Activated T-helper 1 cell treated with anti-CD3 and anti-CD28 coated beads, Interleukin-2, amount 50 U/mL, for 16 hours (primary cell): ENCODE results near the gene CLPSL2.
"Not testable (repeated sequence)": the region's sequence is repeated elsewhere in the genome, so short reads cannot be mapped to it uniquely, and the experiment has no call there.

Experiments used
- DNase-seq, 2 donors: peaks; one replicate each; pipeline ENCODE4 v3.0.0-alpha.2; 2020; ENCODE audit warnings: low read depth in 1 of 2, low spot score in 1 of 2

The CLPSL2 gene, protein sequence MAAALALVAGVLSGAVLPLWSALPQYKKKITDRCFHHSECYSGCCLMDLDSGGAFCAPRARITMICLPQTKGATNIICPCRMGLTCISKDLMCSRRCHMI

DNA sequence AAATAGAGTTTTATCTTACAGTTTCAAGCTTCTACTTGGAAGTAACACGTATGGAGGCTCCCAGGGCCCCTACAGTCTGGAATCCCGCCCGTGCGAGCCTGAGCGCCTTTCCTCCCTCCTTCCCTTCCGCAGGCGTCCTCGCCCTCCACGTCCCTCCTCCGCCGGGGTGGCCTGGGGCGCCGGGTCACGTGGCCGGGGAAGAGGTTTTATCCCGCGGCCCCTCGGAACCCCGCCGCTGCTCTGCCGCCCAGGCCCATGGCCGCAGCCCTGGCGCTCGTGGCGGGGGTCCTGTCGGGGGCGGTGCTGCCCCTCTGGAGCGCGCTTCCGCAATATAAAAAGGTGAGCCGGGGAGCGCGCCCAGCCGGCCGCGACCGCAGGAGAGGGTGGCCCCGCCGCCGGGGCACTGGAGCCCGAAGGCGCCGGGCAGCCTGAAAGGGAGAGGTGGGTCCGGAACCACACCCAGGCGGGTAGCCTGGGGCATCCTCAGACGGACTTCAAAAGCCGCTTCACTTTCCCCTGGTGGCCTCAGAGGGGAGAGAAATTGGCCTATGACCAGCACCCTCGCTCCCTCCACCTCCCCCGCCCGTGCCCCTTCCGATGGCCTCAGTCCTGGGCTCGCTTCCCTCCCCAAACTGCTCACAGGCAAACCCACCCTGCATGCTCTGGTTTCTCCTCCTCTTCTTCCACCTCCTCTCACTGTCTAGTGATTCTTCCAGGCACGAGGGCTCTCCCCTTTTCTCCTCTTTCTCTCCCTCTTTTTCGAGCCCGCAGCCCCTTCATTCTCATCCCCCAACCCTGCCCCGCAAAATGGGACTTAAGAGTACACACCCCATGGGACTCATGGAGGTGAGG, at the start of gene CLPSL2:
CLPSL2 (plus strand) TSS at position 235 of the 852 bp plus-strand sequence; CDS start at position 256, 21 bp downstream.
- no peak for DNase-seq

GRCh38 chr6:35727231-35727934, 49.0 kb upstream of the CLPSL2 start:
- DNase-seq: no peak

- peak; percentile 70 to 75 for DNase-seq
Measured at GRCh38 chr6:35727935-35728682, 48.3 kb upstream of the CLPSL2 start.

DNA sequence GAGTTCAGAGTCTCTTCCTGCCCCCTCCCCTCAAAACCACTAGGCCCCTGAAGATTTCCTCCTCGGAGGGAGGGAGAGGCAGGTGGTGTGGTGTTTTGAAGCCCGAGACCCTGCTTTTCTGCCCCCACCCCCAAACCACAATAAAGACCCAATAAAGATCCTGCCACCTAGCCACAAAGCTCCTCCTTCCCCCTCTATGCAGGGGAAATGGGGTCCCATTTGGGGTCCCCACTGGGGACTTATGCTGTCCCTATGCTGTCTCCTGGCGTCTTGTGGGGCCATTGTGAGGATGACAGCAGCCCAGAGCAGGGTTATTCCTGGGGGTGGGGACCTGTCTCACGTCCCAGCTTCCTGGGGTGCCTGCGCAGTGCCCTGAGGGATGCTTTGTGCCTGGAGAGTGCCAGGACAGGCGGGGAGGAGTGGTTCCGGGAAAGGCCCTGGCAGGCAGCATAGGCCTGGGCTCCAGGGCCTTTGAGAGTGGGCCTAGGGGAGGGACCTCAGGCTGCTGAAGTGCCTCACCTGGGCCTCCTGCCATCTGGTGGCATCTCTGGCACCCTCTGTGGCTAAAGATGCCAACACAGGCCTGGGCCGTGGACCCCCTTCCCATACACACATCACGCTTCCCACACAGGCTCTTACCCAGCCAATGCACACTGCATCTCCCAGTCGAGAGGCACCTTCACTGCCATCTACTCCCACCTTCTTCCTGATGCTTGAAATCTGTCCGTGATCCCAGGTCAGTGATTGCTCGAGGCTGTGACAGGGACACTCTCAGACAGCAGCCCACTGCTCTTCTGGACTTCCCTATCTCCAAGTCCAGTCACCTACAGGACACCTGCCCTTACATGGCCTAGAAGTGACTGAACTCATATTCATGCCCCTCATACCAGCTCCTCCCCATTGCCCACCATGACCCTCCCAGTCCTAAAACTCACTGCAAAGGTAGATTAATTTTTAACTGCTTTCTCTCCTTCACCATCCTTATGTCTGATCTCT, 47.4 kb upstream of the CLPSL2 start:
- DNase-seq: no peak

DNA sequence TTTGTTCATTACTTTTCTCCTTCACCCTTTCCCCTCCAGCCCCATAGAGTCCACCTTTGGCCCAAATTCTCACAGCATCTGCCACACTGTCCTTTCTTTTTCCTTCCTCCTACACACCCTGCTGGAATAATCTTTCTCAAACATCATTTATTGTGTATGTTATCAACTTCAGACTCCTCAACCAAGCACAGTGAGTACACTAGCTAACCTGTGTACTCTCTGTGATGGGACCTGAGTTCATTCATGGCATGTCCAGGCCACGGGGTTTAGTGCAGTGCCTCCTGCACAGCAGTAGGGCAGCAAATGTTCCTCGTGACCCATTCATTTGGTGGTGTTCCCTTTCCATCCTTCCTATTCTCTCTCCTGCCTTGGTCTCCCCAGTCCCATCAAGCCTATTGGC, 46.7 kb upstream of the CLPSL2 start:
- DNase-seq: no peak

- no peak for DNase-seq
Measured at GRCh38 chr6:35730745-35731413, 45.5 kb upstream of the CLPSL2 start.

DNA sequence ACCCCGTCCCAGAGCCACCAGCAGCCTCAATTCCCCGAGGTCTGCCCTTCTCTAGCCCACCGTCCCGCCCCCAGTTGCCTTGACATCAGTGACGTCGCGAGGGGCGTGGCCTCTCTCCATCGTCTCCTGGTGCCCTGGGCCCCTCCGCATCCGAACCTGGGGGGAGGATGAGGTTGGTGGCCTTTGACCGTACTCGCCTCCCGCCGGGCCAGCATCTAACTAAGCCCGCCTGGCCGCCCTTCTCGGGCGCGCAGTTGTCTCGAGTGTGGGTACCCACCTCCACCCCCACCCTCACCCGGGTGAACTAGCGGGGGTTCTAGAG, 45.0 kb upstream of the CLPSL2 start:
- DNase-seq: peak; percentile 80 to 88

- DNase-seq: peak; percentile 88 to 91
Measured at GRCh38 chr6:35731736-35732532, 44.5 kb upstream of the CLPSL2 start.

- no peak for DNase-seq
Measured at GRCh38 chr6:35733633-35734032, 42.8 kb upstream of the CLPSL2 start.

- not testable (repeated sequence) for DNase-seq
Measured at GRCh38 chr6:35734319-35734718, 42.1 kb upstream of the CLPSL2 start.

DNA sequence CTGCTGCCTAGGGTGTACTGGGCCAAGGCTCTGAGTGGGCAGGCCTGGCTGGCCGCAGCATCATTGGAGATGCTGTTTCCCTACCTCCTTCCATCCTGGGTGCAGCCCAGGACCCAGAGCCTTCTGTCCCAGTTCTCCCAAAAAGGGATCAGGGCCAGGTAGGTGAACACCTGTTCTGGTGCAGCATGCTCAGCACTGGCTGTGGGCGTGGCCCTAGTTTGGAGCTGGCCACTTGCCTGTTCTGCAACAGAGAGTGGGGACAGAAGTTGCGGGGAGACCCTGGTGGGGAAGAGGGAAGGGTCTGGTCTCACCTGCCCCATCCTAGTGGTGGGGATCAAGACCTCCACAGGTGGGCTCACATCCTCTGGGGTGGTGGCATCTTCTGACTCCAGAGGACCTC, 40.9 kb upstream of the CLPSL2 start:
- DNase-seq: no peak

DNA sequence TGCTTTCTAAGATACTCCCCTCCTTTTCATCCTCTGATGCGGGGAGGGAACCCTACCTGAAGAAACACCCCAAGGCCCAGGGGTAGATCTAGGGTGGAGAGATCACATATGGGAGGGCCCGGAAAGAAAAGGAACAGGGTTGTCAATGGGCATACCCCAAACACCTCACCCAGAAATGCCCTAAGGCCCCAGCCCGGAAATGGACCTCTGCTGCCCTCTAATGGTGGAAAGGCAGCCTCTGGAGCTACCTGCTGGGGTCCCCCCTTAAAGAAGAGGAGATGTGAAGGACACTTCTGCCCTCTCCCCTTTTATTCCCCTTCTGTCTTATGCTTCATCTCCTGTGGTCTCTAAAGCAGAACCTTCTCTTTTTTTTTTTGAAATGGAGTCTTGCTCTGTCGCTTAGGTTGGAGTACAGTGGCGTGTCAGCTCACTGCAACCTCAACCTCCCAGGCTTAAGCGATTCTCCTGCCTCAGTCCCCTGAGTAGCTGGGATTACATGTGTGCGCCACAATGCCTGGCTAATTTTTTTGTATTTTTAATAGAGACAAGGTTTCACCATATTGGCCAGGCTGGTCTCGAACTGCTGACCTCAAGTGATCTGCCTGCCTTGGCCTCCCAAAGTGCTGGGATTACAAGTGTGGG, 40.0 kb upstream of the CLPSL2 start:
- peak; percentile 70 to 71 for DNase-seq

GRCh38 chr6:35736982-35737412, 39.4 kb upstream of the CLPSL2 start, which contains the start of gene ARMC12:
Gene ARMC12 (plus strand): TSS chr6:35737032. CDS start chr6:35737109, 77 bp downstream.
- DNase-seq: no peak

- no peak for DNase-seq
Measured at GRCh38 chr6:35737413-35738211, 38.8 kb upstream of the CLPSL2 start.

DNA sequence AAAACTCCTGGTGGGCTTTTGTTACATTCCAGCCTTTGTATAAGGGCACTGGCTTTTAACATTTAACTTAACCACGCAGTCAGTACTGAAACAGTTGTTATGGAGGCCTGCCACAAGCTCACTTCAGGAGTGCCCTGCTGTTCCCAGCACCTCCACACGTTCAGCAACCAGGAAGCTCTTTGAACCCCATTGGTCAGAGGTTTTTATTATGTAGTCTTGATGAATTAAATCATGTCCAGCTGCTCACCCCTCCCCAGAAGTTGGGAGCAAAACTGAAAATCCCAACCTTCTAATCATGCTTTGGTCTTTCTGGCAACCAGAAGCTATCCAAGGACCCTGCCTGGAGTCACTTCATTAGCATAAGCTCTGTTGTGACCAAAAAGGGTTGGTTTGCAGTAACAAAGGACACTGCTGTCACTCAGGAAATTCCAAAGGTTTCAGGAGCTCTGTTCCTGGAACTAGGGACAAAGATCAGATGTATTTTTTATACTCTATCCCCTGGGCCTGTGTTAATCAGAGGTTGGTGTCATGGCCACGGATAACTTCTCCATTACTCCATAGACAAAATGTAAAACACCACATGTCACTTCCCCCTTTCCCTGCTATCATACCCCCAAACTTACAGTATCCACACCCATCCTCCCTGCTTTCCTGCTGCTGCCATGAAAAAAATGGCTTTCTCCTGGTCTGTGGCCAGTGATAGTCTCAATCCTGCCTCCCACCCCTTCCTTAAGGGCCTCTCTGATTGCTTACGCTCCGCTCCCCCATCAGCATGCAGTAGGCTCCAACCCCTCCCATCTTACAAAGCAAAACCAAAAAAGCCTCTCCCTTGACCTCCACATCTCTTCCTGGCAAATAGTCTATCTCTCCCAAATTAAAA, 36.5 kb upstream of the CLPSL2 start:
- DNase-seq: no peak

DNA sequence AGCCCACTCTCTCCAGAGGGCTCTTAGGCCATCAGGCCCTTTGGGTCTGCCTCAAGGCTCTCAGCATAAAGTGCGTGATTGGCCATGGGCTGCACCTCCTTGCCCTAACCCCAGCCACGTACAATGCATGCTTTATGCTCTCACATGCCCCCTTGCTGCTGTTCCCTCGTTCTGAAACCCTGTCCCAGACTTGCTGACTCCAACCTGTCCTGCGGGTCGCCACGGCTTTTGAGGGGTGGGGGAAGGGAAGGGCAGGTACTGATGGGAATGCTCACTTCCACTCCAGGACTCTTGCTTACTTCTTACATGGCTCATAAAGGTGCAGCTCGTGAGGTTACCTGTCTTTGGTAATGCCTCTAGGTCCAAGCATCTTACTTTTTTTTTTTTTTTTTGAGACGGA, 33.6 kb upstream of the CLPSL2 start:
- no peak for DNase-seq

DNA sequence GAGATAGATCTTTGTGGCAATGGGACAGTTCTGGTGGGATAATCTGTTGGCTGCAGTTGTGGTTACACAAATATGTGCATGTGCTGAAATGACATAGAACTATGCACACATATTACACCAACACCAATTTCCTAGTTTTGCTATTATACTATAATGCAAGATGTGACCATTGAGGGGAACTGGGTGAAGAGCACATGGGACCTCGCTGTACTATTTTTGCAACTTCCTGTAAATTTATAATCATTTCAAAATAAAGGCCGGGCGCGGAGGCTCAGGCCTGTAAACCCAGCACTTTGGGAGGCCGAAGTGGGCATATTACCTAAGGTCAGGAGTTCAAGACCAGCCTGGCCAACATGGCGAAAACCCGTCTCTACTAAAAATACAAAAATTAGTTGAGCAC, 30.9 kb upstream of the CLPSL2 start:
- no peak for DNase-seq
